Progenitor cell of endocrine pancreas (in vitro differentiated cells): ENCODE measurements around the gene HCN3. TPM values are rescaled to one million over a fixed set of nuclear protein-coding genes. Genes with fewer than 3 reads are reported as not detected.

ENCODE experiments used
- DNase-seq: peaks from one replicate; pipeline ENCODE4 v3.0.0; 2021; ENCODE audit warnings: low spot score; ENCODE audit not compliant: unreplicated experiment
- H3K27ac Mint-ChIP-seq: 2 replicates; pipeline ENCODE4 v1.8.0; 2021; ENCODE audit warnings: mild to moderate bottlenecking, moderate library complexity, mixed read lengths
- H3K27me3 Mint-ChIP-seq: 2 replicates; pipeline ENCODE4 v1.8.0; 2021; ENCODE audit warnings: mixed read lengths
- H3K36me3 Mint-ChIP-seq: 2 replicates; pipeline ENCODE4 v1.8.0; 2022; ENCODE audit warnings: mixed read lengths; ENCODE audit not compliant: insufficient read depth
- H3K4me1 Mint-ChIP-seq: 2 replicates; pipeline ENCODE4 v1.8.0; 2021; ENCODE audit warnings: low read depth, mixed read lengths
- H3K4me3 Mint-ChIP-seq: 2 replicates; pipeline ENCODE4 v1.8.0; 2021; ENCODE audit warnings: low read depth, mild to moderate bottlenecking, moderate library complexity, mixed read lengths
- H3K9me3 Mint-ChIP-seq: 2 replicates; pipeline ENCODE4 v1.8.0; 2021; ENCODE audit warnings: low read depth, mixed read lengths
- total RNA-seq: library from RNA; stranded (reverse); gene quantifications from 2 replicates; pipeline ENCODE4 v1.2.1, GENCODE V29; 2021
- TF ChIP-seq, protein P1 (sequence below): fragments of 200-600 bp; sonication (generic); IDR thresholded peaks from one replicate; pipeline ENCODE4 v1.5.0; 2021; ENCODE audit warnings: antibody characterized with exemption, mild to moderate bottlenecking; ENCODE audit not compliant: unreplicated experiment

Gene HCN3
- total RNA-seq, 1 donor from 2014 or later, result 15.6 TPM

DNA sequence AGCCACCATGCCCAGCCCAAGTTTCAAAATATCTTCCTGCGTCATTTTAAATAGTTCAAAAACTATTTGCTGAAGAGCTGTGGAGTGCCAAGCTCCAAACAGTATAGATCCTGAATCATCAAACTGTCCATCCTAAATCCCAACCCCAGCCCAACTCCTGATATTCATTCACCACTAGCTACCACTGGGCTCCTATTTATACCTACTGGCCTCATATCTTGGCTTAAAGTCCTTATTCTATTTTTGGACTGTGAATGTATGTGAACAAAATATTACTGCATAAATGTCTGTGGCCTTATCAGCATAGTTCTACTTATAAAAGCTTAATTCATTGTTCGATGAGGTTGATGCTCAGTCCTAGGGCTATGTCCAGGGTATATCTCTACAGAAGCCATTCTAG lies 9.9 kb upstream of the HCN3 start:
- TF ChIP-seq, protein P1, sequence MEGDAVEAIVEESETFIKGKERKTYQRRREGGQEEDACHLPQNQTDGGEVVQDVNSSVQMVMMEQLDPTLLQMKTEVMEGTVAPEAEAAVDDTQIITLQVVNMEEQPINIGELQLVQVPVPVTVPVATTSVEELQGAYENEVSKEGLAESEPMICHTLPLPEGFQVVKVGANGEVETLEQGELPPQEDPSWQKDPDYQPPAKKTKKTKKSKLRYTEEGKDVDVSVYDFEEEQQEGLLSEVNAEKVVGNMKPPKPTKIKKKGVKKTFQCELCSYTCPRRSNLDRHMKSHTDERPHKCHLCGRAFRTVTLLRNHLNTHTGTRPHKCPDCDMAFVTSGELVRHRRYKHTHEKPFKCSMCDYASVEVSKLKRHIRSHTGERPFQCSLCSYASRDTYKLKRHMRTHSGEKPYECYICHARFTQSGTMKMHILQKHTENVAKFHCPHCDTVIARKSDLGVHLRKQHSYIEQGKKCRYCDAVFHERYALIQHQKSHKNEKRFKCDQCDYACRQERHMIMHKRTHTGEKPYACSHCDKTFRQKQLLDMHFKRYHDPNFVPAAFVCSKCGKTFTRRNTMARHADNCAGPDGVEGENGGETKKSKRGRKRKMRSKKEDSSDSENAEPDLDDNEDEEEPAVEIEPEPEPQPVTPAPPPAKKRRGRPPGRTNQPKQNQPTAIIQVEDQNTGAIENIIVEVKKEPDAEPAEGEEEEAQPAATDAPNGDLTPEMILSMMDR, result no peak
- Mint-ChIP-seq H3K27ac (no peak overlapping the region), H3K36me3 (peaks cover 32% of the 10 kb centered on the region)

DNA sequence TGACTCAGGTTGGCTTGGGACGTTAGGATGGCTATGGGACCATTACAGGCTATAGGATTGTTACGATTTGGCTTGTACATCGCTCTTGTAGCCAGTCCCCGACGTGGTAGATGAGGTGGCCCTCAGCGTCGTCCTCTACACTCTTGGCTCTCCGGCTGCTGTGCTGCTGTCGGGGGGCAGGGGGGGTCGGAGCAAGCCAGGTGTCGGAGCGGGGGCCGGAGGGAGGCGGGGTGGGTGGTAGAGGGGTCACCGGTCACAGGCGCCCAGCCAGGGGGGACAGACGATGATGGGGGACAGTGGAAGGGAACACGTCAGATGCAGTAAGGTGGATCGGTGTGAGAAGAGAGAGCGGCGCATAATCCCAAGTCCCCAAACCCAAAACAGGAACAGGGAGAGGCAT lies 8.6 kb upstream of the HCN3 start:
- Mint-ChIP-seq H3K9me3 (no peaks in the 10 kb centered on the region), H3K27ac (no peak overlapping the region), H3K4me1 (peaks cover 12% of the 10 kb centered on the region), H3K36me3 (peaks cover 33% of the 10 kb centered on the region), H3K27me3 (no peaks in the 10 kb centered on the region), H3K4me3 (no peak overlapping the region)
- no peak for DNase-seq
- TF ChIP-seq, protein P1, result no peak

More for the DNA sequence above, 9.9 kb upstream of the HCN3 start:
- H3K9me3 Mint-ChIP-seq, result no peaks in the 10 kb centered on the region
- no peak for DNase-seq
- no peak overlapping the region for H3K4me3 Mint-ChIP-seq
- no peaks in the 10 kb centered on the region for H3K27me3 Mint-ChIP-seq
- peaks cover 10% of the 10 kb centered on the region for H3K4me1 Mint-ChIP-seq

DNA sequence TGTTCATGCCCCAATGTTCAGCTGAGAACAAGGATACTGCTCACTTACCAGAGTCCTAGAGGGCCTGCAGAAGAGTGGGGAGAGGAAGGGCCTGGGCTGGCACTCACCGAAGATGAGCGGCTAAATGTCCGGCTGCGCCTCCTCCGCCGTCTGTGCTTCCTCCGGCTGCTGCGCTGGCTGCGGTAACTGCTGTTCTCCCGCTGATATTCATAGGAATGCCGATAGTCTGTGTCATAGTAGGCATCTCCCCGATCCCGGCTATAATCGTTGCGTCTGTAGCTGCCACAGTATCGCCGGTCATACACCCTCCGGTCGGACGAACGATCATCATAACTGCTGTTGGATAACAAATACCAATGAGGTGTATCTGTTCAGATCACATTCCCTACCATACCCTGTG lies 7.9 kb upstream of the HCN3 start:
- no peaks in the 10 kb centered on the region for H3K27me3 Mint-ChIP-seq
- H3K36me3 Mint-ChIP-seq, result peaks cover 31% of the 10 kb centered on the region
- H3K9me3 Mint-ChIP-seq, result no peaks in the 10 kb centered on the region
- TF ChIP-seq, protein P1, result no peak
- no peak overlapping the region for H3K4me3 Mint-ChIP-seq
- no peak overlapping the region for H3K27ac Mint-ChIP-seq
- no peak for DNase-seq
- H3K4me1 Mint-ChIP-seq, result peaks cover 14% of the 10 kb centered on the region

DNA sequence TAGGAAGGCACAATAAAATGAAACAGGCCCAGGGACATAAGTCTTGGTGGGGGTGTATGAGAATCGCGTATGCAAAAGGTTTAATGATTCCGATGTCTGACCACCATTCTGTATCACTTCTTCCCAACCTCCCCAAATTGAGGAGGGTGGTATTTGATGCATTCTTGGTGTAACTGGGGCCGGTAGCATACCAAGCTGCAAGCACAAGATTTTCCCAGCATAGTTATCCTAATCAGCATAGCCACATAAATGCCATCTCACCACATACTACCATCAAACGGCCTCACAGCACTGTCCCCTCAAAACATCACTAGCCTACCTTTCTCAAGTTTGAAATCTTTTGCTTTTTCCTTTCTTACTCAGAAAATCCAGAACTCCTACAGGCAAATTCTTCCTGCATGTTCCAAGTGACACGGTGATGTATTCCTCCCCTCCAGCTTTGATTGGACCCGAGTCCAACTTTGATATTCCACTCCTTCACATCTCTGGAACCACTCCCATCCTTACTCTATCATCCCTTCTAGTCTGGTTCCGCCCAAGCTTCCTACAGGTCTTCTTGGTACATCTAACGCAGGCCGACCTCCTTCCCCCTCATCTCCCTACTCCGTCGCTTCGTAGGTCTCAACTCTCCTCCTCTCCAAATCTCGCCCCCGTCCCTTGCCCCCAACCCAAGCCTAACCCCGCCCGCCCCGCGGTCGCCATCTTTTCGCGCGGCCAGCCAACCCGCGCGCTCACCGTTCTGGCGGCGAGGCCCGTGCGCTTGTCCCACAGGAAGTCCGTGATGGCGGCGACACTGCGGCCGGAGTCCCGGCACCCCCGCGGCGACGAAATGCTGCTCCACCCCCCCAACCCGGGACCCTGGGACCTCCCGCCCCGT lies 4.6 kb upstream of the HCN3 start:
- H3K9me3 Mint-ChIP-seq, result no peaks in the 10 kb centered on the region
- H3K27me3 Mint-ChIP-seq, result no peaks in the 10 kb centered on the region
- peaks cover 14% of the 10 kb centered on the region for H3K4me1 Mint-ChIP-seq
- H3K36me3 Mint-ChIP-seq, result peaks cover 21% of the 10 kb centered on the region
- DNase-seq, result no peak
- H3K27ac Mint-ChIP-seq, result peak overlapping the region; percentile 96
- H3K4me3 Mint-ChIP-seq, result peak overlapping the region; percentile 99
- TF ChIP-seq, protein P1, result no peak

DNA sequence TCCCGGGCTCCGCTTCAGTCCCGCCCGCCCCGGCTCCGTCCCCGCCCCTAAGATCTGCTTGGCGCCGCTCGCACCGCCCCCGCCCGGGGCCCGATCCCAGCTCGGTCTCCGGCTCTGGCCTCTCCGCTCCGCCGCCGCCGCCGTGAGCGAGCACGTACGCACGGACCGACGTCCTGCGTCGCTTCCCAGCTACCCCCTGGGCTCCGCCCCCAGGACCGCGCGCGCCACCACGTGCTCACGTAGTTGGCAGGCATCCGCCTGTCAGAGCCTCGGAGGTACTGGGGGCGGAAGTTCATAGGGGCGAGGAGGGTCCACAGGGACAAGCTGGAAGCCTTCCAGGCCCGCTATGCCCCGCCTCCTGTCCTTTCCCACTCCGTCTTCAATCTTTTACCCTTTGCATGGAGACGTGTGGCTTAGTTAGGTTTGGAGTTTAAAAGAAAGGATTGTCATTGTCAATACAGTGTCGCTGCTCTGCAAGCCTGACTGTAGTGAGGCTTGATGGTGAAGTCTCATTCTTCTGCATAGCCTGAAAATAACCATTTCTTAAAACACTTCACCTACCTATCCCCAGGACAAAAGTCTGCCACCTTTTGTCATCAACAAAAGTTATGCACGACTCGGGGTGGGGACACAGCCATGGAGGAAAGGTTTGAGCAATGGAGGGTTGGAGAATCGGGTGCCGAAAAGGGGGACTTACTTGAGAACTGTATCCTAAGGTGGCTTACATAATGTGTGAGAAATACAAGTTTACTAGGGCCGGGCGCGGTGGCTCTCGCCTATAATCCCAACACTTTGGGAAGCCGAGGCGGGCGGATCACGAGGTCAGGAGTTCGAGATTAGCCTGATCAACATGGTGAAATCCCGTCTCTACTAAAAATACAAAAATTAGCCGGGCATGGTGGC lies 3.7 kb upstream of the HCN3 start, which contains the start of gene CLK2:
CLK2 (minus strand) TSS at position 162 of the 903 bp plus-strand sequence. CDS start 2,527 bp downstream, outside the sequence.
- H3K4me3 Mint-ChIP-seq, result peak within 1 kb of the TSS; percentile 99
- peak within 1 kb of the TSS; percentile 96 for H3K27ac Mint-ChIP-seq
- peaks cover 16% of the 10 kb centered on the region for H3K36me3 Mint-ChIP-seq
- H3K9me3 Mint-ChIP-seq, result no peaks in the 10 kb centered on the region
- TF ChIP-seq, protein P1, result no peak
- DNase-seq, result peak; percentile 90
- no peaks in the 10 kb centered on the region for H3K27me3 Mint-ChIP-seq
- peaks cover 18% of the 10 kb centered on the region for H3K4me1 Mint-ChIP-seq
